GM19099 (cell line): ENCODE data around the gene OR6T1.

Source experiments
- POLR2A ChIP-seq: IDR thresholded peaks from 3 replicates; pipeline ENCODE4 v1.6.1; 2011; ENCODE audit warnings: low read depth; ENCODE audit not compliant: insufficient read length; ENCODE audit errors: extremely low read depth

OR6T1 gene

GRCh38 chr11:123943738-123944137 is at the start of gene OR6T1:
OR6T1 (minus strand) TSS chr11:123943838; CDS start chr11:123943838, 0 bp downstream.
- no peak for TF ChIP-seq POLR2A

GRCh38 chr11:123979311-123979710 is 35.7 kb upstream of the OR6T1 start:
- no peak for TF ChIP-seq POLR2A

GRCh38 chr11:123977731-123978347 is 34.2 kb upstream of the OR6T1 start, which contains the start of gene OR10S1:
OR10S1 (minus strand) TSS chr11:123977781; CDS start chr11:123977664, 117 bp downstream.
- no peak for TF ChIP-seq POLR2A

GRCh38 chr11:123976770-123977560 is 33.3 kb upstream of the OR6T1 start:
- TF ChIP-seq POLR2A: no peak

GRCh38 chr11:123973816-123974215 is 30.2 kb upstream of the OR6T1 start:
- no peak for TF ChIP-seq POLR2A

GRCh38 chr11:123956752-123957151 is 13.1 kb upstream of the OR6T1 start:
- TF ChIP-seq POLR2A: no peak

GRCh38 chr11:123945132-123945531 is 1.5 kb upstream of the OR6T1 start:
- no peak for TF ChIP-seq POLR2A

GRCh38 chr11:123942413-123942812 is 1.2 kb downstream of the OR6T1 start:
- no peak for TF ChIP-seq POLR2A

GRCh38 chr11:123939317-123939716 is 4.3 kb downstream of the OR6T1 start, which contains the start of gene OR4D5:
OR4D5 (plus strand) TSS chr11:123939617; CDS start chr11:123939617, 0 bp downstream.
- TF ChIP-seq POLR2A: no peak

GRCh38 chr11:123924027-123924426 is 19.6 kb downstream of the OR6T1 start:
- TF ChIP-seq POLR2A: no peak

- TF ChIP-seq POLR2A: no peak
Observed at GRCh38 chr11:123920943-123921342, 22.7 kb downstream of the OR6T1 start.

- TF ChIP-seq POLR2A: no peak
Observed at GRCh38 chr11:123905826-123906225, 37.8 kb downstream of the OR6T1 start.

- TF ChIP-seq POLR2A: no peak
Observed at GRCh38 chr11:123904932-123905331, 38.7 kb downstream of the OR6T1 start.

- no peak for TF ChIP-seq POLR2A
Observed at GRCh38 chr11:123903932-123904331, 39.7 kb downstream of the OR6T1 start.

GRCh38 chr11:123901867-123902266 is 41.8 kb downstream of the OR6T1 start, which contains the start of gene OR8D4:
OR8D4 (plus strand) TSS chr11:123902167; CDS start chr11:123906432, 4,265 bp downstream.
- TF ChIP-seq POLR2A: no peak

GRCh38 chr11:123899792-123900191 is 43.8 kb downstream of the OR6T1 start:
- TF ChIP-seq POLR2A: no peak
